GM12878 (cell line): Measurements from ENCODE around the gene CASP8. TPM values are rescaled to one million over a fixed set of nuclear protein-coding genes. Genes with fewer than 3 reads are reported as not detected.
"Not testable (repeated sequence)": the region's sequence is repeated elsewhere in the genome, so short reads cannot be mapped to it uniquely, and the experiment has no call there.

Experiments used
- ATAC-seq: fragments of 200-7000 bp; cut with Tn5 transposase; 3 replicates; pipeline ENCODE4 v1.9.1; 2020; ENCODE audit warnings: mild to moderate bottlenecking, moderate library complexity
- BruUV-seq: library from RNA; stranded (reverse); fragments of 400-500 nt; replicated peaks from 2 replicates; lab custom pipeline; 2021; lab: Mats Ljungman, UMichigan
- CTCF ChIA-PET: fragments of 300-600 bp; sonication (Branson Sonifier 250); formaldehyde crosslinking; extraction: SDS; loops from one replicate; lab custom pipeline; 2021; ENCODE audit warnings: inconsistent platforms; lab: Yijun Ruan, JAX
- POLR2A ChIA-PET: fragments of 350-600 bp; formaldehyde crosslinking; extraction: SDS; loops from one replicate; lab custom pipeline; 2021; ENCODE audit warnings: inconsistent platforms; lab: Charles Lee
- RAD21 ChIA-PET: fragments of 300-600 bp; sonication (Branson Sonifier 250); formaldehyde crosslinking; loops from one replicate; lab custom pipeline; 2023; ENCODE audit warnings: antibody characterized with exemption; ENCODE audit not compliant: unreplicated experiment; lab: Charles Lee
- SMC1A ChIA-PET: fragments of 300-600 bp; sonication (Branson Sonifier 250); formaldehyde crosslinking; loops from one replicate; lab custom pipeline; 2023; ENCODE audit not compliant: unreplicated experiment, uncharacterized antibody; lab: Charles Lee
- DNase-seq: peaks from one replicate; pipeline ENCODE4 v3.0.0-alpha.2; 2011; ENCODE audit warnings: low read depth, low spot score
- FAIRE-seq: peaks from 3 replicates; lab custom pipeline; 2011; peaks lifted over from hg19 to GRCh38; lab: Jason Lieb, UNC
- H2AFZ ChIP-seq: 2 replicates; pipeline ENCODE4 v1.6.0; 2011; ENCODE audit warnings: low read depth, low read length, control low read depth; ENCODE audit not compliant: control insufficient read depth
- H3K27ac ChIP-seq: 2 replicates; pipeline ENCODE4 v1.5.1; 2011; ENCODE audit warnings: control low read depth; ENCODE audit not compliant: control insufficient read depth, insufficient read depth
- H3K27me3 ChIP-seq, 2 experiments: replicated peaks in 1 of 2; 2 replicates each; pipeline versions ENCODE4 v1.6.0 to v1.6.1; 2011; ENCODE audit warnings: low read length in 1 of 2; ENCODE audit not compliant: control insufficient read depth in 2 of 2, insufficient read depth in 2 of 2
- H3K36me3 ChIP-seq, 2 experiments: 2 replicates each; pipeline ENCODE4 v1.5.1; 2011; ENCODE audit warnings: low read length in 1 of 2; ENCODE audit not compliant: control insufficient read depth in 2 of 2, insufficient read depth in 2 of 2
- H3K4me1 ChIP-seq: 2 replicates; pipeline ENCODE4 v1.6.1; 2011; ENCODE audit warnings: mild to moderate bottlenecking, low read length, moderate library complexity, mixed read lengths; ENCODE audit not compliant: control insufficient read depth, insufficient read depth
- H3K4me2 ChIP-seq: 2 replicates; pipeline ENCODE4 v1.6.0; 2011; ENCODE audit warnings: control low read depth; ENCODE audit not compliant: control insufficient read depth, insufficient read depth
- H3K4me3 ChIP-seq: fragments of 200-600 bp; sonication (generic); 2 replicates; pipeline ENCODE4 v1.5.1; 2016
- H3K79me2 ChIP-seq: 2 replicates; pipeline ENCODE4 v1.6.0; 2011; ENCODE audit warnings: low read length; ENCODE audit not compliant: control insufficient read depth, insufficient read depth
- H3K9ac ChIP-seq: 2 replicates; pipeline ENCODE4 v1.8.0; 2011; ENCODE audit warnings: low read length, control low read depth, mixed read lengths; ENCODE audit not compliant: control insufficient read depth, insufficient read depth
- H3K9me3 ChIP-seq: replicated peaks from 3 replicates; pipeline ENCODE4 v1.5.1; 2011; ENCODE audit warnings: mild to moderate bottlenecking, low read length; ENCODE audit not compliant: control insufficient read depth, insufficient read depth
- H4K20me1 ChIP-seq: 2 replicates; pipeline ENCODE4 v1.6.0; 2011; ENCODE audit not compliant: control insufficient read depth, insufficient read depth
- RCOR1 ChIP-seq: conservative IDR thresholded peaks from 2 replicates; pipeline ENCODE4 v1.6.1; 2012; ENCODE audit warnings: low read depth, low read length, improper control_type of control experiment
- SPI1 ChIP-seq: IDR thresholded peaks from 2 replicates; pipeline ENCODE4 v1.6.1; 2011; ENCODE audit warnings: low read depth, mild to moderate bottlenecking, low read length, moderate library complexity, borderline replicate concordance; ENCODE audit not compliant: insufficient read depth
- WGBS: methylation state at CpG from one replicate; pipeline ENCODE4 v1.1.6; 2016; ENCODE audit warnings: low lambda C conversion rate; ENCODE audit not compliant: insufficient replicate concordance, insufficient coverage; ENCODE audit errors: missing lambda C conversion rate; 5-methylcytosine and 5-hydroxymethylcytosine counted together
- in situ Hi-C: fragments of 300-500 bp; cut with MboI; formaldehyde crosslinking; loops from 9 replicates; pipeline ENCODE4 v1.14.3; 2018; ENCODE audit warnings: mixed read lengths
- intact Hi-C: fragments of 100-400 bp; cut with micrococcal nuclease; formaldehyde crosslinking; loops from one replicate; pipeline ENCODE4 v1.14.2; 2022; ENCODE audit not compliant: unreplicated experiment
- polyA plus RNA-seq, 11 experiments: library from polyadenylated mRNA; depleted of rRNA in 4 of 11; unstranded in 6 of 11; stranded (reverse) in 5 of 11; fragments of >200 nt; fragmentation: Nextera tagmentation in 4 of 11; fragmentation: Illumina TruSeq in 1 of 11; extraction: Ambion mirVana in 4 of 11; extraction: Trizol in 1 of 11; gene quantifications; 1 replicate in 1 of 11; 2 replicates in 10 of 11; pipeline versions ENCODE4 v1.2.1 to v1.2.3, GENCODE V29; 2011 to 2016; ENCODE audit warnings: inconsistent platforms in 2 of 11, missing spikeins in 2 of 11, low read depth in 1 of 11
- total RNA-seq, 4 experiments: library from RNA; depleted of rRNA in 3 of 4; stranded (reverse); fragments of >200 nt in 3 of 4; fragmentation: Illumina TruSeq in 1 of 4; extraction: Trizol in 1 of 4; gene quantifications; 2 replicates each; pipeline versions ENCODE4 v1.2.1 to v1.2.3, GENCODE V29; 2013 to 2021
- TF ChIP-seq, protein P1 (sequence below): fragments of 150-350 bp; IDR thresholded peaks from 2 replicates; pipeline ENCODE4 v1.6.1; 2014; ENCODE audit warnings: mild to moderate bottlenecking, low read depth, low read length

Gene CASP8
- total and polyA plus RNA-seq, 10 of the 15 experiments (the other 5 are each of a cell fraction or from before 2014, with no cell fraction given), result 18.6 to 54.1 (median 39.9) TPM

DNA sequence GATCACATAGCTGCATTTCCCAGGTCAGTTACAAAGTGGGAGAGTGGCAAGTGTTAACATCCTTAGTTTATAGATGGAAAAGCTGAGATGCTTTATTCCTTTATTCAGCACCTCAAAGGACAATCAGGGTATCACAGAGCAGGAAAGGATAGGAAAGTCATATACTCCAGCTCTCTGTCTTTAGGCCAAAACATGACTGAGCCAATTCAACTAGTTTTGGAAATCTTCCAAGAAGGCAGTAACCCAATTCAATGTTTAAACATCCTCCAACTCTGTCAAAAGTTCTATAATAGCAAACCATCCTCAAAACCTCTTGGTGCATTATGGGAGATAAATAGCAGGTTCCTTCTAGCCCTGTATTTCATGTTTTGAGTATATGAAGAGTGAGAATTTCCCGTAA lies 25.2 kb downstream of the CASP8 start (continued):
- TF ChIP-seq, protein P1, sequence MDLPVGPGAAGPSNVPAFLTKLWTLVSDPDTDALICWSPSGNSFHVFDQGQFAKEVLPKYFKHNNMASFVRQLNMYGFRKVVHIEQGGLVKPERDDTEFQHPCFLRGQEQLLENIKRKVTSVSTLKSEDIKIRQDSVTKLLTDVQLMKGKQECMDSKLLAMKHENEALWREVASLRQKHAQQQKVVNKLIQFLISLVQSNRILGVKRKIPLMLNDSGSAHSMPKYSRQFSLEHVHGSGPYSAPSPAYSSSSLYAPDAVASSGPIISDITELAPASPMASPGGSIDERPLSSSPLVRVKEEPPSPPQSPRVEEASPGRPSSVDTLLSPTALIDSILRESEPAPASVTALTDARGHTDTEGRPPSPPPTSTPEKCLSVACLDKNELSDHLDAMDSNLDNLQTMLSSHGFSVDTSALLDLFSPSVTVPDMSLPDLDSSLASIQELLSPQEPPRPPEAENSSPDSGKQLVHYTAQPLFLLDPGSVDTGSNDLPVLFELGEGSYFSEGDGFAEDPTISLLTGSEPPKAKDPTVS, result no peak
- no peak for TF ChIP-seq RCOR1
- no peak for TF ChIP-seq SPI1

DNA sequence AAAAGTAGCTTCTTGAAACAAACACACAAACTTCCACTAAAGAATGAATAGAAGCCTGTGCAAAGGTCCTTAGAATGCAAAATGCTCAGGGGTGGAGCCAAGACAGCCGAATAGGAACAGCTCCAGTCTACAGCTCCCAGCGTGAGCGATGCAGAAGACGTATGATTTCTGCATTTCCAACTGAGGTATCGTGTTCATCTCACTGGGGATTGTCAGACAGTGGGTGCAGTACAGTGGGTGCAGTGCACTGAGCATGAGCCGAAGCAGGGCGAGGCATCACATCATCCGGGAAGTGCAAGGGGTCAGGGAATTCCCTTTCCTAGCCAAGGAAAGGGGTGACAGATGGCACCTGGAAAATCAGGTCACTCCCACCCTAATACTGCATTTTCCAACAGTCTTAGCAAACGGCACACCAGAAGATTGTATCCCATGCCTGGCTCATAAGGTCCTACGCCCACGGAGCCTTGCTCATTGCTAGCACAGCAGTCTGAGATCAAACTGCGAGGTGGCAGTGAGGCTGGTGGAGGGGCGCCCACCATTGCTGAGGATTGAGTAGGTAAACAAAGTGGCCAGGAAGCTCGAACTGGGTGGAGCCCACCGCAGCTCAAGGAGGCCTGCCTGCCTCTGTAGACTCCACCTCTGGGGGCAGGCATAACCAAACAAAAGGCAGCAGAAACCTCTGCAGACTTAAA lies 30.3 kb downstream of the CASP8 start:
- H3K27ac ChIP-seq, H3K36me3 ChIP-seq, H4K20me1 ChIP-seq, in situ Hi-C loops, BruUV-seq, H3K9me3 ChIP-seq, RAD21 ChIA-PET, DNase-seq, H3K4me2 ChIP-seq, H3K4me1 ChIP-seq, H3K79me2 ChIP-seq, intact Hi-C loops, FAIRE-seq, H3K9ac ChIP-seq, SMC1A ChIA-PET, ATAC-seq, H3K27me3 ChIP-seq, H3K4me3 ChIP-seq, H2AFZ ChIP-seq: not testable (repeated sequence)
- ChIA-PET CTCF (interaction anchor here (2.0 kb wide), 1 partner anchor 73 kb away, joined by 6 read pairs; no protein-coding TSS in a partner anchor), POLR2A (interaction anchor here (0.6 kb wide), 2 partner anchors 39 to 627 kb away, joined by 3 read pairs; no protein-coding TSS in a partner anchor)
- 94% methylated on average over 15 of the region's 15 CpGs for WGBS
